Osteoblast (primary cell): ENCODE measurements around the gene LPCAT1. TPM values are rescaled to one million over a fixed set of nuclear protein-coding genes. Genes with fewer than 3 reads are reported as not detected.
"Not testable (repeated sequence)": the region's sequence is repeated elsewhere in the genome, so short reads cannot be mapped to it uniquely, and the experiment has no call there.

Source experiments
- DNase-seq: peaks from one replicate; pipeline ENCODE4 v3.0.0; 2011; ENCODE audit warnings: low spot score, mixed read lengths; ENCODE audit not compliant: insufficient read length; ENCODE audit errors: missing footprints
- H2AFZ ChIP-seq: 2 replicates; pipeline ENCODE4 v1.6.0; 2011; ENCODE audit warnings: mild to moderate bottlenecking, low read length
- H3K27ac ChIP-seq: 2 replicates; pipeline ENCODE4 v1.5.1; 2011; ENCODE audit warnings: mild to moderate bottlenecking, low read depth, low read length, moderate library complexity
- H3K27me3 ChIP-seq: 2 replicates; pipeline ENCODE4 v1.6.0; 2012; ENCODE audit warnings: mild to moderate bottlenecking, control low read depth, inconsistent platforms, low read length, moderate library complexity; ENCODE audit not compliant: insufficient read depth
- H3K36me3 ChIP-seq: 2 replicates; pipeline ENCODE4 v1.5.1; 2011; ENCODE audit warnings: mild to moderate bottlenecking, low read length, control low read depth, moderate library complexity; ENCODE audit not compliant: insufficient read depth
- H3K4me1 ChIP-seq: 2 replicates; pipeline ENCODE4 v1.5.1; 2011; ENCODE audit warnings: mild to moderate bottlenecking, low read length, control low read depth, moderate library complexity; ENCODE audit not compliant: insufficient read depth
- H3K4me2 ChIP-seq: 2 replicates; pipeline ENCODE4 v1.6.0; 2011; ENCODE audit warnings: mild to moderate bottlenecking, low read length; ENCODE audit not compliant: insufficient read depth
- H3K4me3 ChIP-seq: fragments of 200-600 bp; sonication (generic); 3 replicates; pipeline ENCODE4 v1.5.1; 2012; ENCODE audit warnings: mild to moderate bottlenecking, low read length, inconsistent platforms; ENCODE audit not compliant: insufficient read depth
- H3K79me2 ChIP-seq: 2 replicates; pipeline ENCODE4 v1.6.0; 2012; ENCODE audit warnings: mild to moderate bottlenecking, low read length, control low read depth, inconsistent platforms; ENCODE audit not compliant: insufficient read depth
- H3K9me3 ChIP-seq: 2 replicates; pipeline ENCODE4 v1.5.1; 2011; ENCODE audit warnings: low read depth, low read length, control low read depth
- H4K20me1 ChIP-seq: 2 replicates; pipeline ENCODE4 v1.6.0; 2012; ENCODE audit warnings: mild to moderate bottlenecking, low read length, control low read depth; ENCODE audit not compliant: insufficient read depth
- total RNA-seq: library from RNA; depleted of rRNA; stranded (reverse); fragments of >200 nt; gene quantifications from 2 replicates; pipeline ENCODE4 v1.2.3, GENCODE V29; 2012
- TF ChIP-seq, protein P1 (sequence below): IDR thresholded peaks from 2 replicates; pipeline ENCODE4 v1.5.1; 2011; ENCODE audit warnings: mild to moderate bottlenecking, low read depth, low read length, moderate library complexity; ENCODE audit errors: extremely low read depth

LPCAT1 gene
- total RNA-seq, 1 donor = 11.6 TPM

DNA sequence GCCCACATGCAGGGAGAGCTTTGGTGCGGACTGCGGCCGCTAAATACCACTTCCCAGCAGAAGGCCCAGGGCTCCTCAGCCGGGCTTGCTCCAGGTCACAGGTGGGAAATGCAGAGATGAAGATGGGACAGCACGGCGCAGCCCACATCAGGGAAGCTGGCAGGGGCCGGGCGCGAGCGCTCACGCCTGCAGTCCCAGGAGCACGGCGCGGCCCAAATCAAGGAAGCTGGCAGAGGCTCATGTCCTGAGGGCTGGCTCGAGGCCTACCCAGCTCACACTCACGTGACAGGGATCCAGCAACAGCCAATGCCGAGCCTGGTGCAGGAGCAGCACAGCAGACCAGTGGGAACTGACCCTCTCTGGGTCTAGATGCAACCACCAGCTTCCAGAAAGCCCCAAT is 16.3 kb downstream of the LPCAT1 start:
- H3K27ac ChIP-seq = no peak overlapping the region
- H3K4me2 ChIP-seq = no peak overlapping the region
- H3K4me3 ChIP-seq = no peak overlapping the region
- no peaks in the 10 kb centered on the region for H3K9me3 ChIP-seq
- H3K79me2 ChIP-seq = peaks cover 81% of the 10 kb centered on the region
- TF ChIP-seq, protein P1, sequence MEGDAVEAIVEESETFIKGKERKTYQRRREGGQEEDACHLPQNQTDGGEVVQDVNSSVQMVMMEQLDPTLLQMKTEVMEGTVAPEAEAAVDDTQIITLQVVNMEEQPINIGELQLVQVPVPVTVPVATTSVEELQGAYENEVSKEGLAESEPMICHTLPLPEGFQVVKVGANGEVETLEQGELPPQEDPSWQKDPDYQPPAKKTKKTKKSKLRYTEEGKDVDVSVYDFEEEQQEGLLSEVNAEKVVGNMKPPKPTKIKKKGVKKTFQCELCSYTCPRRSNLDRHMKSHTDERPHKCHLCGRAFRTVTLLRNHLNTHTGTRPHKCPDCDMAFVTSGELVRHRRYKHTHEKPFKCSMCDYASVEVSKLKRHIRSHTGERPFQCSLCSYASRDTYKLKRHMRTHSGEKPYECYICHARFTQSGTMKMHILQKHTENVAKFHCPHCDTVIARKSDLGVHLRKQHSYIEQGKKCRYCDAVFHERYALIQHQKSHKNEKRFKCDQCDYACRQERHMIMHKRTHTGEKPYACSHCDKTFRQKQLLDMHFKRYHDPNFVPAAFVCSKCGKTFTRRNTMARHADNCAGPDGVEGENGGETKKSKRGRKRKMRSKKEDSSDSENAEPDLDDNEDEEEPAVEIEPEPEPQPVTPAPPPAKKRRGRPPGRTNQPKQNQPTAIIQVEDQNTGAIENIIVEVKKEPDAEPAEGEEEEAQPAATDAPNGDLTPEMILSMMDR = no peak
- H3K4me1 ChIP-seq = peaks cover 3% of the 10 kb centered on the region
- peaks cover 94% of the 10 kb centered on the region for H4K20me1 ChIP-seq
- H3K36me3 ChIP-seq = peaks cover 10% of the 10 kb centered on the region
- DNase-seq = no peak
- no peak overlapping the region for H2AFZ ChIP-seq
- H3K27me3 ChIP-seq = no peaks in the 10 kb centered on the region

DNA sequence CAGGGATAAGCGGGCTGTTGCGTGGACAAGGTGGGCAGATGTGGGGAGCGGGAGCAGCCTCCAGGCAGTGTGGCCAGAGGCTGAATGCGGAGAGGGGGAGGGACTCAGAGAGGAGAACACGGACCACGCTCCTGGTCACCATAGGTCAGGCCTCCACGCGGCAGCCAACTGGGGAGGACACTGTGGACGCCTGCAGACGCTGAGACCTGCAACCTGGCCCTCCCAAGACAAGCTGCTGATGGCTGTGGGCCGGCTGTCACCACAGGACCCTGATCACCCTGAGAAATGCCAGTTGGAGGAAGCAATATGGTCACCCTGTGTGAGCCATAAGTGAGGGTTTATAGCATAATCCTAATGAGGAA is 16.8 kb downstream of the LPCAT1 start:
- H3K27me3 ChIP-seq = no peaks in the 10 kb centered on the region
- TF ChIP-seq, protein P1 = no peak
- peaks cover 94% of the 10 kb centered on the region for H4K20me1 ChIP-seq
- H2AFZ ChIP-seq = no peak overlapping the region
- no peaks in the 10 kb centered on the region for H3K4me1 ChIP-seq
- no peak overlapping the region for H3K4me2 ChIP-seq
- H3K9me3 ChIP-seq = no peaks in the 10 kb centered on the region
- peaks cover 8% of the 10 kb centered on the region for H3K36me3 ChIP-seq
- DNase-seq = no peak
- no peak overlapping the region for H3K4me3 ChIP-seq
- no peak overlapping the region for H3K27ac ChIP-seq
- H3K79me2 ChIP-seq = peaks cover 83% of the 10 kb centered on the region

DNA sequence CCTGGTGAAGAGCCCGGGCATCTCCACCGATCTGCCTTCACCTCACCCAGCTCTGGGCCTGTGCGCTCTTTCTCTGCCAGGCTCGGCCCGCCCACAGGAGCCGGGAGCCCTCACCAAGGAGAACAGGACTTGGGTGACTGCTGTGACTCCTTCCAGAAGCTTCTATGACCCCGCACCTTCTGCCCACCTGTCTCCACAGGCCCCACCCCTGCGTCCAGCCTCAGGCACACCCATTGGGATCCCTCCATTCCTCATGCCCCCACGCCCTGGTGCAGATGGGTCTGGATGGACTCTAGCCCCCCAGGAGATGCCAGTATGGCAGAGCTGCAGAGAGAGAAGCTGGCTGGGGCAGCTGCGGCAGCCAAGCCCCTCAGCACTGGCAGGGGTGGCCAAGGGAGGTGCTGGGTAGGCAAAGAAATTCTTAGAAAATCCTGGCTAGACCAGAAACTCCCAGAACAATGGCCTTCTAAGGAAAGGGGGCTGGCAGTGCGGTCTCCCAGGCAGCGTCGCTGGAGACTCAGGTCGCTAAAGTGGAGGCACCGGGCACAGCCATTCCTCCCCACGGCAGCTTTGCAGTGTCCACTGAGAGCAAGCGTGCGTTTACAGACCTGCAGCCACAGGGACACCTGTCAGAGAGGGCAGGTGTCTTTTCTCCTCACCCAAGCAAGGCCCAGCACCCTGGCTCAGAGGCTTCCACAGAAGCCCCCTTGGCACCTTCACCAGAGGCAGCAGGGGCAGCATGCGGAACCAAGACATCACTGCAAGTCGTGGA is 17.3 kb downstream of the LPCAT1 start:
- no peak for DNase-seq
- H3K4me2 ChIP-seq = no peak overlapping the region
- peaks cover 87% of the 10 kb centered on the region for H3K79me2 ChIP-seq
- TF ChIP-seq, protein P1 = no peak
- H3K4me1 ChIP-seq = no peaks in the 10 kb centered on the region
- H3K36me3 ChIP-seq = peaks cover 6% of the 10 kb centered on the region
- H3K27me3 ChIP-seq = no peaks in the 10 kb centered on the region
- no peaks in the 10 kb centered on the region for H3K9me3 ChIP-seq
- H3K4me3 ChIP-seq = no peak overlapping the region
- no peak overlapping the region for H2AFZ ChIP-seq
- no peak overlapping the region for H3K27ac ChIP-seq
- peaks cover 94% of the 10 kb centered on the region for H4K20me1 ChIP-seq

DNA sequence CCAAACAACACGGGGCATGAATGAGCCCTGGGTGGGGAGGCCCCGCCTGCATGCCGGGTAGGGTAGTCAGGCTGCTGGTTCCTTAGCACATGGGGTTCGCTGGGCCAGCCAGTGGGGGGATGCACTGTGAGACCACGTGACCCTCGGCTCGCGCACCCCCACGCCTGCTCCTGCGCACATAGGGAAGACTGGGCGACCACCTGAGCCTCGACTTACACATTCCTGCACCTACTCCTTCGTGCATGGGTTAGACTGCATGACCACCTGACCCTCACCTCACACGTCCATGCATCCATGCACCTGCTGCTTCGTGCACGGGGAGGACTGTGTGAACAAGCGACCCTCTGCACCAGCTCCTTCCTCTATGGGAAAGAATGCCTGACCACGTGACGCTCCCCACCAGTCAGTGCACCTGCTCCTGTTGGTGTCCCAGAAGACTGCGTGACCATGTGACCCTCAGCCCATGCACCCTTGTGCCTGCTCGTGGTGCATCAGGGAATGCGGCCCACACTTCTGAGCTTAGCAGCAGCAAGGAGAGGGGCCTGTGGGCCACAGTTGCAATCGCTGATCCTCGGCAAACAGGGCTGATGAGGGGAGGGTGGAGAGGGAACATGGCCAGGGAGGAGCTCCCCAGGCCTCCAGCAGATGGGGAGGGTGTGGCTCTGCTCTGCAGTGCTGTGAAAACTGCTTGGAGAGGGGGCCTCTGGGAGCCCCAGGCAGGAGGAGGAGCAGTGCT is 18.1 kb downstream of the LPCAT1 start:
- Histone ChIP-seq H3K4me1 (no peaks in the 10 kb centered on the region), H3K4me2 (no peak overlapping the region), H3K4me3 (no peak overlapping the region), H3K27ac (no peak overlapping the region), H2AFZ (no peak overlapping the region), H3K36me3 (no peaks in the 10 kb centered on the region), H4K20me1 (peaks cover 94% of the 10 kb centered on the region), H3K27me3 (no peaks in the 10 kb centered on the region), H3K79me2 (peaks cover 83% of the 10 kb centered on the region), H3K9me3 (no peaks in the 10 kb centered on the region)
- TF ChIP-seq, protein P1 = no peak
- no peak for DNase-seq

DNA sequence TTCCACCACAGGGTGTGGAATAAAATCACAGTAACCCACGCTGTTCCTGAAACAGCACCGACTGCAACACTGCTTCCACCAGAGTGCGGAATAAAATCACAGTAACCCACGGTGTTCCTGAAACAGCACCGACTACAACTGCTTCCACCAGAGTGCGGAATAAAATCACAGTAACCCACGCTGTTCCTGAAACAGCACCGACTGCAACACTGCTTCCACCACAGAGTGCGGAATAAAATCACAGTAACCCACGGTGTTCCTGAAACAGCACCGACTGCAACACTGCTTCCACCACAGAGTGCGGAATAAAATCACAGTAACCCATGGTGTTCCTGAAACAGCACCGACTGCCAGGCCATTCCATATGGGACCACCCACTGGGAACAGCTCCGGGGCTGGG is 18.7 kb downstream of the LPCAT1 start:
- H3K36me3 ChIP-seq = not testable (repeated sequence)
- Histone ChIP-seq H4K20me1 (peaks cover 91% of the 10 kb centered on the region), H3K79me2 (peaks cover 79% of the 10 kb centered on the region)

More for the DNA sequence above, 18.7 kb downstream of the LPCAT1 start:
- H3K4me2 ChIP-seq, H2AFZ ChIP-seq, H3K27me3 ChIP-seq, H3K4me1 ChIP-seq, H3K27ac ChIP-seq, H3K4me3 ChIP-seq, H3K9me3 ChIP-seq, DNase-seq: not testable (repeated sequence)
